ENCODE results near the gene XXYLT1. TPM values are rescaled to one million over a fixed set of nuclear protein-coding genes. Genes with fewer than 3 reads are reported as not detected.

Gene XXYLT1
- total RNA-seq, 1 experiment from 2014 or later, result 10.9 TPM

DNA sequence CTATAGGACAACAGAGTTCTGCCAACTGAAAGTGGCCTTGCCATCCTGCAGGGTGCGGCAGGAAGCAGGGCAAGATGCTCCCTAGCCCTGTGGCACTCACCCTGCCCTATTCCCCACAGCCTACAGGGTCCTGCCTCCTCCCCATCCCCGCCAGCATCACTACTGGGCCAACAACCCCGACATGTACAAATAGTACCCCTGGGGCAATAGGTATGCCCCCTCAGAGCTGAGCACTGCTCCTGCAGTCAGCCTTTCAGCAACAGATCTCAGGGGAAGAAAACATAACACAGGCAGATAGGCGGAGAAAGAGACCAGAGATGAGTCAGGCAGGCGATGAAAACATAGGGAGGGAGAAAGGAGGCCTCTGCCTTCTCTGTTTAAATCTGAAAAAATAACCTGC is 74.7 kb downstream of the XXYLT1 start:
- Histone ChIP-seq H3K4me2 (ENCODE audit: low read length) (no peak overlapping the region), H3K9ac (ENCODE audit: low read length) (no peak overlapping the region), H3K4me3 (replicated peaks in 1 of 2; ENCODE audit: low read depth in 1 of 2, low read length in 2 of 2) (no peak overlapping the region), H3K36me3 (ENCODE audit: control insufficient read depth in 1 of 2, insufficient read depth in 2 of 2, low read length in 2 of 2) (no peaks in the 10 kb centered on the region), H3K27ac (ENCODE audit: low read depth, low read length) (no peak overlapping the region), H3K27me3 (ENCODE audit: insufficient read depth, low read length) (no peaks in the 10 kb centered on the region), H2AFZ (ENCODE audit: low read depth, low read length, poor library complexity, severe bottlenecking) (no peak overlapping the region), H3K9me2 (ENCODE audit: insufficient read depth) (no peaks in the 10 kb centered on the region), H3K4me1 (ENCODE audit: control insufficient read depth in 1 of 2, insufficient read depth in 2 of 2, low read length in 2 of 2) (peaks cover 3 to 35% of the 10 kb centered on the region in 2 experiments; a peak in 2 of 4 replicates), H4K20me1 (ENCODE audit: insufficient read depth) (no peaks in the 10 kb centered on the region), H3K79me2 (ENCODE audit: insufficient read depth, low read length) (no peaks in the 10 kb centered on the region), H3K9me3 (ENCODE audit: control insufficient read depth in 1 of 2, insufficient read depth in 1 of 2, low read depth in 1 of 2, low read length in 2 of 2) (0 out of 4 replicates have a peak, but pooled peaks cover under 1 to 3% of the 10 kb centered on the region in 2 experiments)
- TF ChIP-seq CBX3 (IDR thresholded peaks at IDR 0.05; ENCODE audit: low read depth), result no peak
- TF ChIP-seq EZH2 (IDR thresholded peaks at IDR 0.05), result no peak
- TF ChIP-seq ELF1 (IDR thresholded peaks at IDR 0.05; ENCODE audit: borderline replicate concordance, low read depth), result no peak
- TF ChIP-seq JUND (IDR thresholded peaks at IDR 0.05), result no peak
- TF ChIP-seq POLR2AphosphoS5 (IDR thresholded peaks at IDR 0.05; ENCODE audit: low read depth, low read length), result no peak
- no peak for TF ChIP-seq SP1 (IDR thresholded peaks at IDR 0.05; ENCODE audit: low read depth)
- POLR2A ChIA-PET, result no interaction called here
- intact Hi-C loops (cut with micrococcal nuclease), result no loop called here
- ATAC-seq (peak; percentile 42; the same call in 1 of the 2 replicates), DNase-seq (ENCODE audit: low read depth, low spot score) (no peak)
- RAD21 ChIA-PET (ENCODE audit: low non-redundant PET in 1 of 2, low total read pairs in 2 of 2, uncharacterized antibody in 2 of 2, unreplicated experiment in 2 of 2), result no interaction called here
- BruUV-seq (replicated peaks), result no TSS peak
- CTCF ChIA-PET, result no interaction called here

DNA sequence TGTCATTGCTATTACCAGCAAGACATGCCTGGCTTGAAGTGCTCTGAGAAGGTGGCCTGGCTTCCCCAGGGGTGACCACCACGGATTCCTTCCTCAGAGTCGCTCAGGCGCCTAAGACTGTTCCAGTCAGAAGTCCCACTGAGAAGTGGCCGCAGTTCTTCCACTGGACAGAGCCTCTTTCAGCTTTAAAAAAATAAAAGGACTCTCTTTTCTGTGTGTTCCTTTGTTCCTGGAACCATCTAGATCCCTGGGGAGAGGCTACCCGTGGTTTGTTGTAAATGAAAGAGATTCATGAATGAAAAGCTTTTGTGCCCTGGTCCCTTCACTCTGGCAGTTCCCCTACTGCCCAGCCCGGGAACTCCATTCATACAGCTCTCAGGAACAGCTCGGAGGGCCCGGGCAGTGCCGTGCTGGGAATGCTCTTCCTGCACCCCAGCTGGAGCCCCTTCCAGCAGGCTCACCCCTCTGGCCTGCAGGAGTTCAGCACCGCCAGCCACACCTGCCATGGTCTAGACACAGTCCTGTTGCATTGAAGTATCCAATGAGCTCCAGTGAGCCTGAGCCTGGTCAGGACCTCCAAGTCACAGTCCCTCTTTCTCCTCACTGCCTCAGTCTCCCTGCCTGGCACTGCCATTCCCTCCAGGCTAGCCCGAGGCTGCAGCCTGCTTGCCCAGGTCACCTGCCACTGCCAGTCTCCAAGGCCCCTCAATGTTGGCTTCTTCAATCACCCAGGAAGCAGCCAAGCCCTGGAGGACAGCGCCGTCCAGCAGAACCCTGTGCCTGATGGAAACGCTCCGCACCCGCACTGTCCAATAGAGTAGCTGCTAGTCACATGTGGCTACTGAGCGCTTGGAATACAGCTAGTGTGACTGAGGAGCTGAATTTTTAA is 75.4 kb downstream of the XXYLT1 start:
- H4K20me1 ChIP-seq (ENCODE audit: insufficient read depth), result no peaks in the 10 kb centered on the region
- H3K4me1 ChIP-seq (ENCODE audit: control insufficient read depth in 1 of 2, insufficient read depth in 2 of 2, low read length in 2 of 2), result peaks cover 3 to 34% of the 10 kb centered on the region in 2 experiments; a peak in 2 of 4 replicates
- no peak overlapping the region for H2AFZ ChIP-seq (ENCODE audit: low read depth, low read length, poor library complexity, severe bottlenecking)
- H3K4me2 ChIP-seq (ENCODE audit: low read length), result no peak overlapping the region
- no peak overlapping the region for H3K4me3 ChIP-seq (replicated peaks in 1 of 2; ENCODE audit: low read depth in 1 of 2, low read length in 2 of 2)
- no peaks in the 10 kb centered on the region for H3K36me3 ChIP-seq (ENCODE audit: control insufficient read depth in 1 of 2, insufficient read depth in 2 of 2, low read length in 2 of 2)
- no peaks in the 10 kb centered on the region for H3K9me2 ChIP-seq (ENCODE audit: insufficient read depth)
- no peak overlapping the region for H3K27ac ChIP-seq (ENCODE audit: low read depth, low read length)
- ATAC-seq, result peak; percentile 55; the same call in 1 of the 2 replicates
- no peaks in the 10 kb centered on the region for H3K27me3 ChIP-seq (ENCODE audit: insufficient read depth, low read length)
- no TSS peak for BruUV-seq (replicated peaks)
- ChIA-PET RAD21 (ENCODE audit: low non-redundant PET in 1 of 2, low total read pairs in 2 of 2, uncharacterized antibody in 2 of 2, unreplicated experiment in 2 of 2) (no interaction called here), POLR2A (no interaction called here), CTCF (no interaction called here)
- H3K79me2 ChIP-seq (ENCODE audit: insufficient read depth, low read length), result no peaks in the 10 kb centered on the region
- no peak overlapping the region for H3K9ac ChIP-seq (ENCODE audit: low read length)
- no peak for DNase-seq (ENCODE audit: low read depth, low spot score)
- intact Hi-C loops (cut with micrococcal nuclease), result no loop called here
- peaks cover 3 to 7% of the 10 kb centered on the region in 2 experiments; a peak in 1 of 4 replicates for H3K9me3 ChIP-seq (ENCODE audit: control insufficient read depth in 1 of 2, insufficient read depth in 1 of 2, low read depth in 1 of 2, low read length in 2 of 2)
- TF ChIP-seq, protein P1, sequence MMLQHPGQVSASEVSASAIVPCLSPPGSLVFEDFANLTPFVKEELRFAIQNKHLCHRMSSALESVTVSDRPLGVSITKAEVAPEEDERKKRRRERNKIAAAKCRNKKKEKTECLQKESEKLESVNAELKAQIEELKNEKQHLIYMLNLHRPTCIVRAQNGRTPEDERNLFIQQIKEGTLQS (IDR thresholded peaks at IDR 0.05), result no peak
- TF ChIP-seq, protein P2, sequence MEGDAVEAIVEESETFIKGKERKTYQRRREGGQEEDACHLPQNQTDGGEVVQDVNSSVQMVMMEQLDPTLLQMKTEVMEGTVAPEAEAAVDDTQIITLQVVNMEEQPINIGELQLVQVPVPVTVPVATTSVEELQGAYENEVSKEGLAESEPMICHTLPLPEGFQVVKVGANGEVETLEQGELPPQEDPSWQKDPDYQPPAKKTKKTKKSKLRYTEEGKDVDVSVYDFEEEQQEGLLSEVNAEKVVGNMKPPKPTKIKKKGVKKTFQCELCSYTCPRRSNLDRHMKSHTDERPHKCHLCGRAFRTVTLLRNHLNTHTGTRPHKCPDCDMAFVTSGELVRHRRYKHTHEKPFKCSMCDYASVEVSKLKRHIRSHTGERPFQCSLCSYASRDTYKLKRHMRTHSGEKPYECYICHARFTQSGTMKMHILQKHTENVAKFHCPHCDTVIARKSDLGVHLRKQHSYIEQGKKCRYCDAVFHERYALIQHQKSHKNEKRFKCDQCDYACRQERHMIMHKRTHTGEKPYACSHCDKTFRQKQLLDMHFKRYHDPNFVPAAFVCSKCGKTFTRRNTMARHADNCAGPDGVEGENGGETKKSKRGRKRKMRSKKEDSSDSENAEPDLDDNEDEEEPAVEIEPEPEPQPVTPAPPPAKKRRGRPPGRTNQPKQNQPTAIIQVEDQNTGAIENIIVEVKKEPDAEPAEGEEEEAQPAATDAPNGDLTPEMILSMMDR (IDR thresholded peaks at IDR 0.05 in 2 of 3, conservative IDR thresholded peaks at IDR 0.05 in 1 of 3; ENCODE audit: borderline replicate concordance in 1 of 3, insufficient read depth in 1 of 3, low read depth in 2 of 3, low read length in 2 of 3), result no peak
- TF ChIP-seq JUND (IDR thresholded peaks at IDR 0.05) (no peak), ZFX (IDR thresholded peaks at IDR 0.05) (no peak), ELF1 (IDR thresholded peaks at IDR 0.05; ENCODE audit: borderline replicate concordance, low read depth) (no peak), CBX3 (IDR thresholded peaks at IDR 0.05; ENCODE audit: low read depth) (no peak), POLR2A (IDR thresholded peaks at IDR 0.05; ENCODE audit: borderline replicate concordance, extremely low read depth, insufficient read depth, insufficient read length) (no peak), EZH2phosphoT487 (IDR thresholded peaks at IDR 0.05; ENCODE audit: borderline replicate concordance) (no peak), TCF7L2 (IDR thresholded peaks at IDR 0.05; ENCODE audit: borderline replicate concordance, extremely low read depth, insufficient read depth, insufficient read length) (no peak), ZNF274 (IDR thresholded peaks at IDR 0.05; ENCODE audit: low read depth, low read length) (no peak), POLR2AphosphoS5 (IDR thresholded peaks at IDR 0.05; ENCODE audit: low read depth, low read length) (no peak), FOSL1 (IDR thresholded peaks at IDR 0.05; ENCODE audit: low read depth) (no peak)
- TF ChIP-seq, protein P3, sequence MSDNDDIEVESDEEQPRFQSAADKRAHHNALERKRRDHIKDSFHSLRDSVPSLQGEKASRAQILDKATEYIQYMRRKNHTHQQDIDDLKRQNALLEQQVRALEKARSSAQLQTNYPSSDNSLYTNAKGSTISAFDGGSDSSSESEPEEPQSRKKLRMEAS (IDR thresholded peaks at IDR 0.05), result no peak

All from HCT116 (cell line).